Measurements from ENCODE around the gene RPL7A. TPM values are rescaled to one million over a fixed set of nuclear protein-coding genes. Genes with fewer than 3 reads are reported as not detected.

RPL7A gene
- total RNA-seq, 1 experiment from 2014 or later: 2,747 TPM

DNA sequence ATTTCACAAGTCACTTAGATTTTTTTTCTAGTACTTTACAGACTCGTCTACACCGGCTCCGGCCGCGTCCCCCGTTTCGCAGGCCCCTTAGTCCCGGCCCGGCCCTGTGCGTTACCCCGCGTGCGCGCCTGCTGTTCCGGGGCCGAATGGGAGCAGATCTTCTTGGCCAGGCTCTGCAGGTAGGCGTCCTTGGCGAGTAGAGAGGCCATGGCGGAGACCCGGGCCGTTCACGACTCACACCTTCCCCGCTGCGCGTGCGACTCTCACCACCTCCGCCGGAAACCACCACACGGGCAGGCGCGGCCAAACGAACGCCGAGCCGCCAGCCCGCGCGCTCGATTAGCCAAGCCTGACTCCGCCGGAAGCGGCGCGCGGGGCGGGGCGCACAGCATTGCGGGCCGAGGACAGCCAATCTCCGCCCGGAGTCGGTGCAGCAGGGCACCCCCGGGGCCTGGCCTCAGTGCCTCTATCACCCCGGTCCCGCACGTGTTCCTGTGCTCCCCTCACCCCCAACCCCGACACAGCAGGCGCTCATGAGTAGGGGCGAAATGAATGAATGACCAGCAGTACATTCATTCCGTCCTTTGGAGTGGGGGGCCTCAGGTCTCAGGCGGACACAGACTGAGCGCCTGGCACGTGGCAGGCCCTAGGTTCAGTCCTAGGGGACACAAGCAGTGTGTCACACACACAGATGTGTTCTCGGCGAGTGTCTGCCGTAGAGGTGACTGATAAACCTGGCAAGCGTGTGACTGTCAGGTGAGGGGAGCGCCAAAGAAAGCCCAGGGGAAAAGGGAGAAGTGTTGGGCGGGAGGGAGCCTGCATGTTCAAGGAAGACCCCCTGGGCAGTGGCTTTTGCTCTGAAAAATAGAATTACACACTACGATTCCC, 11.8 kb upstream of the RPL7A start, which contains the start of gene SURF6 (continued):
- TF ChIP-seq ZMAT4 (CRISPR knock-in tag; IDR thresholded peaks at IDR 0.05) (no peak), SMAD4 (CRISPR knock-in tag; IDR thresholded peaks at IDR 0.05) (0 out of 2 replicates have a peak, but pooled peaks have one; percentile 11), GRHL2 (CRISPR knock-in tag; IDR thresholded peaks at IDR 0.05; ENCODE audit: insufficient replicate concordance, severe bottlenecking) (no peak), TP53 (CRISPR knock-in tag; IDR thresholded peaks at IDR 0.05) (peak; percentile 80), SOX15 (CRISPR knock-in tag; IDR thresholded peaks at IDR 0.05) (no peak), ZNF138 (CRISPR knock-in tag; conservative IDR thresholded peaks at IDR 0.05) (peak; percentile 94; the same call in 1 of the 2 replicates), TCF7 (CRISPR knock-in tag; IDR thresholded peaks at IDR 0.05; ENCODE audit: low read depth) (peak; percentile 20; the same call in 1 of the 2 replicates), ZNF396 (CRISPR knock-in tag; IDR thresholded peaks at IDR 0.05; ENCODE audit: borderline replicate concordance) (no peak), ATF6 (CRISPR knock-in tag; IDR thresholded peaks at IDR 0.05) (no peak), ATF2 (CRISPR knock-in tag; IDR thresholded peaks at IDR 0.05; ENCODE audit: borderline replicate concordance, low read depth) (no peak), FOXP4 (CRISPR knock-in tag; IDR thresholded peaks at IDR 0.05) (peak; percentile 90; the same call in 1 of the 2 replicates), ZNF671 (CRISPR knock-in tag; IDR thresholded peaks at IDR 0.05) (no peak), IRF2 (CRISPR knock-in tag; IDR thresholded peaks at IDR 0.05; ENCODE audit: borderline replicate concordance, low read depth) (no peak), KAT7 (CRISPR knock-in tag; IDR thresholded peaks at IDR 0.05; ENCODE audit: borderline replicate concordance) (peak; percentile 89; the same call in 1 of the 2 replicates), HMGA2 (CRISPR knock-in tag; IDR thresholded peaks at IDR 0.05) (no peak), USF2 (CRISPR knock-in tag; IDR thresholded peaks at IDR 0.05) (peak; percentile 68), CREB1 (CRISPR knock-in tag; IDR thresholded peaks at IDR 0.05) (no peak; the same call in 1 of the 2 replicates), TEAD1 (CRISPR knock-in tag; IDR thresholded peaks at IDR 0.05) (peak; percentile 97), RORB (CRISPR knock-in tag; IDR thresholded peaks at IDR 0.05) (no peak), FOXK1 (CRISPR knock-in tag; IDR thresholded peaks at IDR 0.05) (peak; percentile 97), ATF1 (CRISPR knock-in tag; IDR thresholded peaks at IDR 0.05) (0 out of 2 replicates have a peak, but pooled peaks have one; percentile 65), ESRRA (CRISPR knock-in tag; IDR thresholded peaks at IDR 0.05; ENCODE audit: borderline replicate concordance) (peak; percentile 91; the same call in 1 of the 2 replicates)
- TF ChIP-seq, protein P1, sequence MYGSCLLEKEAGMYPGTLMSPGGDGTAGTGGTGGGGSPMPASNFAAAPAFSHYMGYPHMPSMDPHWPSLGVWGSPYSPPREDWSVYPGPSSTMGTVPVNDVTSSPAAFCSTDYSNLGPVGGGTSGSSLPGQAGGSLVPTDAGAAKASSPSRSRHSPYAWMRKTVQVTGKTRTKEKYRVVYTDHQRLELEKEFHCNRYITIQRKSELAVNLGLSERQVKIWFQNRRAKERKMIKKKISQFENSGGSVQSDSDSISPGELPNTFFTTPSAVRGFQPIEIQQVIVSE (CRISPR knock-in tag; IDR thresholded peaks at IDR 0.05; ENCODE audit: borderline replicate concordance): no peak
- TF ChIP-seq, protein P2, sequence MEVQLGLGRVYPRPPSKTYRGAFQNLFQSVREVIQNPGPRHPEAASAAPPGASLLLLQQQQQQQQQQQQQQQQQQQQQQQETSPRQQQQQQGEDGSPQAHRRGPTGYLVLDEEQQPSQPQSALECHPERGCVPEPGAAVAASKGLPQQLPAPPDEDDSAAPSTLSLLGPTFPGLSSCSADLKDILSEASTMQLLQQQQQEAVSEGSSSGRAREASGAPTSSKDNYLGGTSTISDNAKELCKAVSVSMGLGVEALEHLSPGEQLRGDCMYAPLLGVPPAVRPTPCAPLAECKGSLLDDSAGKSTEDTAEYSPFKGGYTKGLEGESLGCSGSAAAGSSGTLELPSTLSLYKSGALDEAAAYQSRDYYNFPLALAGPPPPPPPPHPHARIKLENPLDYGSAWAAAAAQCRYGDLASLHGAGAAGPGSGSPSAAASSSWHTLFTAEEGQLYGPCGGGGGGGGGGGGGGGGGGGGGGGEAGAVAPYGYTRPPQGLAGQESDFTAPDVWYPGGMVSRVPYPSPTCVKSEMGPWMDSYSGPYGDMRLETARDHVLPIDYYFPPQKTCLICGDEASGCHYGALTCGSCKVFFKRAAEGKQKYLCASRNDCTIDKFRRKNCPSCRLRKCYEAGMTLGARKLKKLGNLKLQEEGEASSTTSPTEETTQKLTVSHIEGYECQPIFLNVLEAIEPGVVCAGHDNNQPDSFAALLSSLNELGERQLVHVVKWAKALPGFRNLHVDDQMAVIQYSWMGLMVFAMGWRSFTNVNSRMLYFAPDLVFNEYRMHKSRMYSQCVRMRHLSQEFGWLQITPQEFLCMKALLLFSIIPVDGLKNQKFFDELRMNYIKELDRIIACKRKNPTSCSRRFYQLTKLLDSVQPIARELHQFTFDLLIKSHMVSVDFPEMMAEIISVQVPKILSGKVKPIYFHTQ (CRISPR knock-in tag; IDR thresholded peaks at IDR 0.05): no peak
- TF ChIP-seq, protein P3, sequence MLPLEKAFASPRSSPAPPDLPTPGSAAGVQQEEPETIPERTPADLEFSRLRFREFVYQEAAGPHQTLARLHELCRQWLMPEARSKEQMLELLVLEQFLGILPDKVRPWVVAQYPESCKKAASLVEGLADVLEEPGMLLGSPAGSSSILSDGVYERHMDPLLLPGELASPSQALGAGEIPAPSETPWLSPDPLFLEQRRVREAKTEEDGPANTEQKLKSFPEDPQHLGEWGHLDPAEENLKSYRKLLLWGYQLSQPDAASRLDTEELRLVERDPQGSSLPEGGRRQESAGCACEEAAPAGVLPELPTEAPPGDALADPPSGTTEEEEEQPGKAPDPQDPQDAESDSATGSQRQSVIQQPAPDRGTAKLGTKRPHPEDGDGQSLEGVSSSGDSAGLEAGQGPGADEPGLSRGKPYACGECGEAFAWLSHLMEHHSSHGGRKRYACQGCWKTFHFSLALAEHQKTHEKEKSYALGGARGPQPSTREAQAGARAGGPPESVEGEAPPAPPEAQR (CRISPR knock-in tag; IDR thresholded peaks at IDR 0.05): no peak
- TF ChIP-seq, protein P4, sequence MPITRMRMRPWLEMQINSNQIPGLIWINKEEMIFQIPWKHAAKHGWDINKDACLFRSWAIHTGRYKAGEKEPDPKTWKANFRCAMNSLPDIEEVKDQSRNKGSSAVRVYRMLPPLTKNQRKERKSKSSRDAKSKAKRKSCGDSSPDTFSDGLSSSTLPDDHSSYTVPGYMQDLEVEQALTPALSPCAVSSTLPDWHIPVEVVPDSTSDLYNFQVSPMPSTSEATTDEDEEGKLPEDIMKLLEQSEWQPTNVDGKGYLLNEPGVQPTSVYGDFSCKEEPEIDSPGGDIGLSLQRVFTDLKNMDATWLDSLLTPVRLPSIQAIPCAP (CRISPR knock-in tag; IDR thresholded peaks at IDR 0.05): peak; percentile 84; the same call in 1 of the 2 replicates

All from WTC11 (cell line).